Mammary epithelial cell (primary cell): ENCODE data around the gene TCP11L1.

ENCODE experiments used
- CTCF ChIP-seq, 2 donors: IDR thresholded peaks in 1 of 2; conservative IDR thresholded peaks in 1 of 2; 2 replicates each; pipeline ENCODE4 v1.5.1; 2011 to 2012; ENCODE audit warnings: inconsistent platforms in 2 of 2, low read length in 2 of 2, mild to moderate bottlenecking in 2 of 2, control low read depth in 1 of 2, low read depth in 1 of 2; ENCODE audit not compliant: insufficient read depth in 1 of 2; ENCODE audit errors: extremely low read depth in 1 of 2
- EZH2 ChIP-seq: IDR thresholded peaks from 2 replicates; pipeline ENCODE4 v1.6.1; 2012; ENCODE audit warnings: low read length, inconsistent platforms, borderline replicate concordance

- no peak for TF ChIP-seq CTCF (conservative IDR thresholded peaks at IDR 0.05 in 1 of 2, IDR thresholded peaks at IDR 0.05 in 1 of 2; ENCODE audit: extremely low read depth in 1 of 2, insufficient read depth in 1 of 2, low read depth in 1 of 2, low read length in 2 of 2)
- no peak for TF ChIP-seq EZH2
Measured at GRCh38 chr11:33045551-33046255, 6.3 kb downstream of the TCP11L1 start.
